SK-N-SH (cell line): ENCODE data around the gene KRT35.

ENCODE experiments used
- CHD2 ChIP-seq: fragments of 150-350 bp; IDR thresholded peaks from 2 replicates; pipeline ENCODE4 v1.6.1; 2018; ENCODE audit warnings: low read length; ENCODE audit not compliant: partially characterized antibody
- EZH2phosphoT487 ChIP-seq: fragments of 200-600 bp; sonication (generic); IDR thresholded peaks from 2 replicates; pipeline ENCODE4 v1.6.1; 2017; ENCODE audit warnings: low read depth, mixed run types, mild to moderate bottlenecking, antibody characterized with exemption, moderate library complexity, borderline replicate concordance
- NFIC ChIP-seq: IDR thresholded peaks from 2 replicates; pipeline ENCODE4 v1.4.0; 2012; ENCODE audit warnings: borderline replicate concordance
- POLR2AphosphoS5 ChIP-seq: IDR thresholded peaks from 2 replicates; pipeline ENCODE4 v1.6.1; 2012; ENCODE audit warnings: low read depth, low read length
- TEAD4 ChIP-seq: IDR thresholded peaks from 2 replicates; pipeline ENCODE4 v1.4.0; 2012; ENCODE audit warnings: mild to moderate bottlenecking, borderline replicate concordance; ENCODE audit not compliant: insufficient read depth
- TF ChIP-seq, protein P1 (sequence below): fragments of 200-600 bp; sonication (generic); IDR thresholded peaks from 2 replicates; pipeline ENCODE4 v1.6.1; 2017; ENCODE audit warnings: antibody characterized with exemption, mild to moderate bottlenecking, moderate library complexity
- TF ChIP-seq, protein P2 (sequence below): IDR thresholded peaks from 2 replicates; pipeline ENCODE4 v1.6.1; 2012; ENCODE audit warnings: mild to moderate bottlenecking, low read depth, low read length, moderate library complexity

DNA sequence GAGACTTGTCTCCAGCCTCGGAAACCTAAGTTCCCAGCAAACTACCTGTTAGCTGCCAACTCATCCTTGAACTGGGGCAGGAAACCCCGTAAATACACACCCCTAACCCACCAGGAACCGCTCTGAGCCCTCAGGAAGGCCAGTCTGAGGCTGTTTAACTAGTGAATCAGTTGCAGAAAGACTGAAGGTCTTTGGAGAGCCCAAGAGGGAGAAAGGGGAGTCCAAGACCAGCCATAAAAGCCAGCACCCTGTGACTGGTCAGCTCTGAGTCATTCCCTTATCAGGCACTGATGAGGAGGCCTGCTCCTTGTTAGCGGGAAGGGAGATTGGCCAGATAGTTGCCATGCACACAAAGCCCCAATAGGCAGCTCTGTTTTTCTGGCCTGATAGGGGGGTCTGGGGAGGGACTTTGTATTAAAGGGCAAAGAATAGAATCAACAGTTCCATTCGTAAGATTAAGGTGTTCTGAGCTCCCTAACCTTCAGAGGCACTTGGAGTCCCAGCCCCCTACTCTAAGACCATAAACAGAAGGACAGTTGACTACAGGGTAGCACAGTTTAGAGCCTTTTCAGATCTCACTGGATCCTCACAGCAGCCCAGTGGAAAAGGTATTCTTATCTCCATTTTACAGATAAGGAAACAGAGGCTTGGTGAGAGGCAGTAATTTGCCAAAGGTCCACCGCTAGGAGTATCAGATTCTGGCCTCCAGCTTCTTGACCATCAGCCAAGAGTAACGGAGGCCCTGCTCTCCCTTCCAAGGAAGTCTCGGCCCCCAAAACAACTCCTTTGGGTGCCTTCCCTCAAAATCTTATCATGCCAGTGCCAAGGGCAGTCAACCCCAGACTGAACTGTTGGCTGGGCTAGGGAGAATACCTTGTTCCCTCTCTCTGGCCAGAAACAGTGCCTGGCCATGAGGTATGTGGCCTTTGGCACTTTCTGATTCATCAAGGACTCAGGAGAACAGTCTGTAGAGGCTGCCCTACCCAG lies 49.4 kb upstream of the KRT35 start:
- TF ChIP-seq, protein P1, sequence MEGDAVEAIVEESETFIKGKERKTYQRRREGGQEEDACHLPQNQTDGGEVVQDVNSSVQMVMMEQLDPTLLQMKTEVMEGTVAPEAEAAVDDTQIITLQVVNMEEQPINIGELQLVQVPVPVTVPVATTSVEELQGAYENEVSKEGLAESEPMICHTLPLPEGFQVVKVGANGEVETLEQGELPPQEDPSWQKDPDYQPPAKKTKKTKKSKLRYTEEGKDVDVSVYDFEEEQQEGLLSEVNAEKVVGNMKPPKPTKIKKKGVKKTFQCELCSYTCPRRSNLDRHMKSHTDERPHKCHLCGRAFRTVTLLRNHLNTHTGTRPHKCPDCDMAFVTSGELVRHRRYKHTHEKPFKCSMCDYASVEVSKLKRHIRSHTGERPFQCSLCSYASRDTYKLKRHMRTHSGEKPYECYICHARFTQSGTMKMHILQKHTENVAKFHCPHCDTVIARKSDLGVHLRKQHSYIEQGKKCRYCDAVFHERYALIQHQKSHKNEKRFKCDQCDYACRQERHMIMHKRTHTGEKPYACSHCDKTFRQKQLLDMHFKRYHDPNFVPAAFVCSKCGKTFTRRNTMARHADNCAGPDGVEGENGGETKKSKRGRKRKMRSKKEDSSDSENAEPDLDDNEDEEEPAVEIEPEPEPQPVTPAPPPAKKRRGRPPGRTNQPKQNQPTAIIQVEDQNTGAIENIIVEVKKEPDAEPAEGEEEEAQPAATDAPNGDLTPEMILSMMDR, result no peak
- TF ChIP-seq TEAD4 (peak; percentile 54), POLR2AphosphoS5 (peak; percentile 91), EZH2phosphoT487 (no peak), CHD2 (peak; percentile 89), NFIC (peak; percentile 85)
- TF ChIP-seq, protein P2, sequence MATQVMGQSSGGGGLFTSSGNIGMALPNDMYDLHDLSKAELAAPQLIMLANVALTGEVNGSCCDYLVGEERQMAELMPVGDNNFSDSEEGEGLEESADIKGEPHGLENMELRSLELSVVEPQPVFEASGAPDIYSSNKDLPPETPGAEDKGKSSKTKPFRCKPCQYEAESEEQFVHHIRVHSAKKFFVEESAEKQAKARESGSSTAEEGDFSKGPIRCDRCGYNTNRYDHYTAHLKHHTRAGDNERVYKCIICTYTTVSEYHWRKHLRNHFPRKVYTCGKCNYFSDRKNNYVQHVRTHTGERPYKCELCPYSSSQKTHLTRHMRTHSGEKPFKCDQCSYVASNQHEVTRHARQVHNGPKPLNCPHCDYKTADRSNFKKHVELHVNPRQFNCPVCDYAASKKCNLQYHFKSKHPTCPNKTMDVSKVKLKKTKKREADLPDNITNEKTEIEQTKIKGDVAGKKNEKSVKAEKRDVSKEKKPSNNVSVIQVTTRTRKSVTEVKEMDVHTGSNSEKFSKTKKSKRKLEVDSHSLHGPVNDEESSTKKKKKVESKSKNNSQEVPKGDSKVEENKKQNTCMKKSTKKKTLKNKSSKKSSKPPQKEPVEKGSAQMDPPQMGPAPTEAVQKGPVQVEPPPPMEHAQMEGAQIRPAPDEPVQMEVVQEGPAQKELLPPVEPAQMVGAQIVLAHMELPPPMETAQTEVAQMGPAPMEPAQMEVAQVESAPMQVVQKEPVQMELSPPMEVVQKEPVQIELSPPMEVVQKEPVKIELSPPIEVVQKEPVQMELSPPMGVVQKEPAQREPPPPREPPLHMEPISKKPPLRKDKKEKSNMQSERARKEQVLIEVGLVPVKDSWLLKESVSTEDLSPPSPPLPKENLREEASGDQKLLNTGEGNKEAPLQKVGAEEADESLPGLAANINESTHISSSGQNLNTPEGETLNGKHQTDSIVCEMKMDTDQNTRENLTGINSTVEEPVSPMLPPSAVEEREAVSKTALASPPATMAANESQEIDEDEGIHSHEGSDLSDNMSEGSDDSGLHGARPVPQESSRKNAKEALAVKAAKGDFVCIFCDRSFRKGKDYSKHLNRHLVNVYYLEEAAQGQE, result peak; percentile 78
